ENCODE data around the gene CATSPER3. TPM values are rescaled to one million over a fixed set of nuclear protein-coding genes. Genes with fewer than 3 reads are reported as not detected.

CATSPER3 gene
- under 1 TPM in 3 of 6 experiments, not detected in 3; 0.14 to 0.25 (median 0.19) TPM for total RNA-seq (2021; fragmentation: NEBNext Ultra II Directional; extraction: Animal tissue kit (Norgen Biotek cat#: 25700))
- long read RNA-seq = 0 reads

GRCh38 chr5:134967607-134968006 is at the start of gene CATSPER3:
Gene CATSPER3 (plus strand): TSS chr5:134967907. CDS start chr5:134967992, 85 bp downstream.
- H3K27me3 Mint-ChIP-seq (ENCODE audit: insufficient read depth) = no peaks in the 10 kb centered on the region; the same call in 1 of the 2 replicates
- no peak for TF ChIP-seq CTCF (IDR thresholded peaks at IDR 0.05)

GRCh38 chr5:134918861-134919260 is 48.8 kb upstream of the CATSPER3 start:
- peaks cover 8% of the 10 kb centered on the region for H3K36me3 Mint-ChIP-seq (ENCODE audit: low read depth)
- no peak overlapping the region for H3K4me3 Mint-ChIP-seq
- DNase-seq = no peak
- H3K27ac Mint-ChIP-seq = no peak overlapping the region
- peaks cover 8% of the 10 kb centered on the region for H3K4me1 Mint-ChIP-seq (ENCODE audit: low read depth)
- no peaks in the 10 kb centered on the region for H3K9me3 Mint-ChIP-seq
- H3K27me3 Mint-ChIP-seq (ENCODE audit: insufficient read depth) = no peaks in the 10 kb centered on the region
- TF ChIP-seq CTCF (IDR thresholded peaks at IDR 0.05) = no peak

More at GRCh38 chr5:134967607-134968006, at the start of gene CATSPER3:
- H3K4me3 Mint-ChIP-seq = no peak within 1 kb of the TSS
- H3K27ac Mint-ChIP-seq = no peak within 1 kb of the TSS
- H3K36me3 Mint-ChIP-seq (ENCODE audit: low read depth) = no peaks in the 10 kb centered on the region; the same call in 1 of the 2 replicates
- peaks cover 8% of the 10 kb centered on the region; the same call in 1 of the 2 replicates for H3K4me1 Mint-ChIP-seq (ENCODE audit: low read depth)
- no peaks in the 10 kb centered on the region for H3K9me3 Mint-ChIP-seq
- DNase-seq = no peak

- no peak for TF ChIP-seq CTCF (IDR thresholded peaks at IDR 0.05)
- Mint-ChIP-seq H3K9me3 (no peaks in the 10 kb centered on the region), H3K4me1 (ENCODE audit: low read depth) (peaks cover 8% of the 10 kb centered on the region), H3K27me3 (ENCODE audit: insufficient read depth) (no peaks in the 10 kb centered on the region), H3K36me3 (ENCODE audit: low read depth) (peaks cover 8% of the 10 kb centered on the region), H3K27ac (no peak overlapping the region), H3K4me3 (no peak overlapping the region; the same call in 1 of the 2 replicates)
- DNase-seq = no peak
Observed at GRCh38 chr5:134920848-134921575, 46.7 kb upstream of the CATSPER3 start.

- DNase-seq = no peak
- no peak for TF ChIP-seq CTCF (IDR thresholded peaks at IDR 0.05)
- Mint-ChIP-seq H3K4me1 (ENCODE audit: low read depth) (peaks cover 6% of the 10 kb centered on the region), H3K27ac (no peak overlapping the region), H3K27me3 (ENCODE audit: insufficient read depth) (no peaks in the 10 kb centered on the region; the same call in 1 of the 2 replicates), H3K4me3 (no peak overlapping the region), H3K9me3 (no peaks in the 10 kb centered on the region), H3K36me3 (ENCODE audit: low read depth) (peaks cover 7% of the 10 kb centered on the region)
Observed at GRCh38 chr5:134932508-134932907, 35.2 kb upstream of the CATSPER3 start.

GRCh38 chr5:134934202-134934601 is 33.5 kb upstream of the CATSPER3 start:
- no peak overlapping the region for H3K27ac Mint-ChIP-seq
- no peaks in the 10 kb centered on the region for H3K9me3 Mint-ChIP-seq
- DNase-seq = no peak
- H3K27me3 Mint-ChIP-seq (ENCODE audit: insufficient read depth) = no peaks in the 10 kb centered on the region; the same call in 1 of the 2 replicates
- H3K4me1 Mint-ChIP-seq (ENCODE audit: low read depth) = no peaks in the 10 kb centered on the region; the same call in 1 of the 2 replicates
- peaks cover under 1% of the 10 kb centered on the region for H3K36me3 Mint-ChIP-seq (ENCODE audit: low read depth)
- no peak for TF ChIP-seq CTCF (IDR thresholded peaks at IDR 0.05)
- H3K4me3 Mint-ChIP-seq = no peak overlapping the region
